Endothelial cell of umbilical vein (primary cell): ENCODE data around the gene OR4M1.
"Not testable (repeated sequence)": the region's sequence is repeated elsewhere in the genome, so short reads cannot be mapped to it uniquely, and the experiment has no call there.

Source experiments
- CTCF ChIP-seq, 2 donors: IDR thresholded peaks; 1 replicate in 1 of 2; 2 replicates in 1 of 2; pipeline ENCODE4 v1.5.1; 2011; ENCODE audit warnings: low read length in 2 of 2, mild to moderate bottlenecking in 2 of 2, moderate library complexity in 2 of 2, control low read depth in 1 of 2, inconsistent platforms in 1 of 2, low read depth in 1 of 2; ENCODE audit not compliant: insufficient read depth in 1 of 2; ENCODE audit errors: extremely low read depth in 1 of 2
- EZH2 ChIP-seq: IDR thresholded peaks from 2 replicates; pipeline ENCODE4 v1.6.1; 2012; ENCODE audit warnings: borderline replicate concordance, low read depth, mild to moderate bottlenecking, moderate library complexity, low read length, inconsistent platforms; ENCODE audit not compliant: severe bottlenecking
- GATA2 ChIP-seq: IDR thresholded peaks from 2 replicates; pipeline ENCODE4 v1.7.0; 2011; ENCODE audit warnings: low read depth, mild to moderate bottlenecking, moderate library complexity, mixed read lengths, low read length; ENCODE audit not compliant: insufficient read length, insufficient read depth
- JUN ChIP-seq: IDR thresholded peaks from 2 replicates; pipeline ENCODE4 v1.6.1; 2011; ENCODE audit warnings: borderline replicate concordance, low read depth; ENCODE audit not compliant: insufficient read length, insufficient read depth
- MYC ChIP-seq: IDR thresholded peaks from one replicate; pipeline ENCODE4 v1.6.1; 2011; ENCODE audit warnings: mild to moderate bottlenecking, low read depth, low read length
- POLR2A ChIP-seq: IDR thresholded peaks from 2 replicates; pipeline ENCODE4 v1.6.1; 2012; ENCODE audit warnings: low read depth, mild to moderate bottlenecking, control low read depth, low read length
- POLR2AphosphoS5 ChIP-seq: IDR thresholded peaks from 2 replicates; pipeline ENCODE4 v1.6.1; 2012; ENCODE audit warnings: low read depth, mild to moderate bottlenecking, control low read depth, low read length, moderate library complexity; ENCODE audit not compliant: insufficient read depth
- TF ChIP-seq, protein P1 (sequence below): IDR thresholded peaks from 2 replicates; pipeline ENCODE4 v1.6.1; 2011; ENCODE audit not compliant: insufficient read depth, insufficient read length

DNA sequence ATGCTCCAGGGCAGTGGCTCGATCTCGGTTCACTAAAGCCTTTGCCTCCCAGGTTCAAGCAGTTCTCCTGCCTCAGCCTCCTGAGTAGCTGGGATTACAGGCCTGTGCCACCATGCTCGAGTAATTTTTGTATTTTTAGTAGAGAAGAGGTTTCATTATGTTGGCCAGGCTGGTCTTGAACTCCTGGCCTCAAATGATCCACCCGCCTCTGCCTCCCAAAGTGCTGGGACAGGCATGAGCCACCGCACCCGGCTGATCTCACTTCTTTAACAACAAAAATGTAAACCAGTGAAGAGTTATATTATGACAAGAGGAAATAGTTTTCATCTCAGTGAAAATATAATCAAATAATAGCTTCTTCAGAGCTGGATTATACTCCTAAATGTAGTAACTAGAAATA lies 14.0 kb downstream of the OR4M1 start:
- TF ChIP-seq CTCF (IDR thresholded peaks at IDR 0.05; ENCODE audit: extremely low read depth in 1 of 2, insufficient read depth in 1 of 2, low read depth in 1 of 2, low read length in 2 of 2); POLR2A; POLR2AphosphoS5; GATA2; EZH2; JUN; MYC: not testable (repeated sequence)
- TF ChIP-seq, protein P1, sequence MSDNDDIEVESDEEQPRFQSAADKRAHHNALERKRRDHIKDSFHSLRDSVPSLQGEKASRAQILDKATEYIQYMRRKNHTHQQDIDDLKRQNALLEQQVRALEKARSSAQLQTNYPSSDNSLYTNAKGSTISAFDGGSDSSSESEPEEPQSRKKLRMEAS = not testable (repeated sequence)
